Measurements from ENCODE around the gene PECR.
"Not testable (repeated sequence)": the region's sequence is repeated elsewhere in the genome, so short reads cannot be mapped to it uniquely, and the experiment has no call there.

PECR gene

DNA sequence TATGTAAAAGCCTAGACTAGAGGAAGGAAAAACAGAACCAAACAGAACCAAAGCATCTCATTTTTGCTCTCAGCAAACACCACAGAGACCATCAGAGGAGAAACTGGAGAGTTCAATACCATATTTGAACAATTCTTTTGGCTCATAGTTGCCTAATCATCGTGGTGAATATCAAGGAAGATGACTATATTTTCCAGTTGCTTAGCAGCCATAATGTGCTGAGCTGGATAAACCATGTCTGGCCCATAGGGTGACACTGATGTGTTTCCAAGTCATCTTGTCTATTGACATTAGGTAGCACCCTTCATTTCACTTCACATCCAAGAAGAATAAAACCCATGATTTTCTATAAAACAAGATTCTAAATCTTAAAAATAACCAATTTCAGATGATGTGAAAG, 21.6 kb upstream of the PECR start:
- peak; percentile 52 for DNase-seq

DNA sequence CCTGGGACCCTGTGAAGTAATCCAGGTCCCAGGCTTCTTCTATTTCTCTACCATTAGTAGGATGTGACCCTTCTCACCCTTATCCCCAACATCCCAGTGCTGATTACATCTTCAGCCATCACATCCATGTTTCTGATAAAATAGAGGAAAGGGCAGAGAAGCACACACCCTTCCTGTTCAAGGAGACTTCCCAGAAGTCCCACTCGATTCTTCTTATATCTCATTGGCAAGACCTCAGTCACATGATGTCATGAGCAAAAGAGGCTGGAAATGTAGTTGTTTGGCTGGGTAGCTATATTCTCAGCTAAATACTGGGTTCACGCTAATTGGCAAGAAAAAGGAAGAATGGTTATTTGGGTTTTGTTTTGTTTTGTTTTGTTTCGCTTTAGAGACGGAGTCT, 19.5 kb upstream of the PECR start:
- DNase-seq, result no peak

DNA sequence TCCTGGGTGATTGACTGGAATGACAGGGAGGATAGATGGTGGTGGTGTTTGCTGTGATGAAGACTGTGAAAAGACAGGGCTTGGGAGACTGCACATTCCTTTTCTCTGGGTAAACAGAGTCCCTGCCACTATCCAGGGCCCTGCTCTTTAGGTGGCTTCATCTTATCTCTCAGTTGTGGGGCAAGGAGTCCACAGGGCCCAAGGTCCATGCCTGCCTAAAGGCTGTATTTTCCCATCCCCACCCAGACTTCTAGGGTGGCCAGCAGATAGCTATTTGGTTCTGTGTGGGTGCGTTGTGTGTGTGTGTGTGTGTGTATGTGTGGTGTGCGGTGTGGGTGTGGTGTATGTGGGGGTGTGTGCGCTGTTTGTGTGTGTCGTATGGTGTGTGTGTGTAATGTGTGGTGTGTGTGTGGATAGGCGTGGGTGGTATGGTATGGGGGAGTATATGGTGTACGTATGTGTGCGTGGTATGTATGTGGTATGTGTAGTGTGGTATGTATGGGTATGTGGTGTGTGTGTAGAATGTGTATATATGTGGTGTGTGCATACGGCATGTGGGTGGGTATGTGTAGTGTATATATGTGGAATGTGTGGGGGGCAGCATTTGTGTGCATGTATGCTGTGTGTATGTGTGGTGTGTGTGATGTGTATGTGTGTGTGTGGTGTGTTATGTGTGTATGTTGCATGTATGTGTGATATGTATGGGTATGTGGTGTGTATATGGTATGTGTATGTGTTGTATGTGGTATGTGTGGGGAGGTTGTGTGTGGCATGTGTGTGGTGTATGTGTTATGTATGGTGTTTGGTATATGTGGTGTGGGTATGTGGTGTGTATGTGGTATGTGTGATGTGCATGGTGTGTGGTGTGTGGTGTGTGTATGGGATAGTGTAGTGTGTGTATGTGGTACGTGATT, 17.1 kb upstream of the PECR start:
- DNase-seq, result no peak

DNA sequence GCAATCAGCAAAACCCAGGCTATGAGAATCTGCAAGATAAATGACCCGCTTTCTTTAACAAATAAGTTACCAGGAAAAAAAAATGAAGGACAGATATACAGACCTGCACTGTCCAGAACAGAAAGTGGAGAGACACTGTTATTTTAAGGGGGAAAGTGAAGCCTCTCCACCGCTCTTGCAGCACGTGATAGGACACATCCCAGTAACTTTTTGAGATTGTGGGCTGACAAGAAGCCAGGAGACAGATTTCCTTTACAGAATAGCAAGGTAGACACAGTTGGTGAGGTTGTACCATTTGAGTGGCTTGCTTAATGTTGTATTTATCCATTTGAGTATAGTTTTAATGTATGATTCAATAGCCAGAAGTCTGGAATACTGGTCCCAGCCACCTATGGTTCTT, 13.1 kb upstream of the PECR start:
- DNase-seq, result no peak

DNA sequence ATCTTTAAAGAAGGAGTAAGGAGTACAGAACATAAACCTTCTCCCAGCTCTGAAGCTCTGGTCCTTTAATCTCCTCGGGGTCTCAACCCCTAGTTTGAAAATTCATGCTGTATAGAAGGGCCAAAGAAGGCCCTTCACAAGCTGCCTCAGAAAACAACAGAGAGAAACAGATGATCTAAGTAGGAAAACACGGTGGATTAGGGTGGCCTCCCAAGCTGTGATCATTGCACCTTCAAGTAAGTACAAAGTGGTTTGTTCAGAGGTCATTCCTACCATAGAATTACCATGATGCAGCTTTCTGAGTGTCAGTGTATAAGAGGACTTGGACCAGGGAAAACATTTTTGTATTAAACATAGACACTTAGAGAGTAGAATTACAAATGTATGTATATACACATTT, 11.0 kb upstream of the PECR start:
- no peak for DNase-seq

DNA sequence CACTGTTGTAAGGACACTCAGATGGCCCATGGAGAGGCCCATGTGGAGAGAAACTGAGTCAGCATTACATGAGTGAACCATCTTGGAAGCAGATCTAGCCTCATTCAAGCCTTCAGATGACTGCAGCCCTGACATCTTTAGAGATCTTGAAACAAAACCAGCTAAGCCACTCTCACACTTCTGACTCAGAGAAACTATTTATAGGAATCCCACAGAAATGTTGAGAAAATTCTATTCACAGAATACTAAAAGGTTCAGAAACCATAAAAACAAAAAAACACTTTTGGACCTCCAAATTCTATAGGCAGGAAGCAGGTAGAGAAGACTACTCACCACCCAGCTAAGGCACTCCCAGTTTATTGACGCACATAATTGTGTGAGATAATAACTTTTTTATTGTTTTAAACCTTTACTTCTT, 8.8 kb upstream of the PECR start:
- no peak for DNase-seq

DNA sequence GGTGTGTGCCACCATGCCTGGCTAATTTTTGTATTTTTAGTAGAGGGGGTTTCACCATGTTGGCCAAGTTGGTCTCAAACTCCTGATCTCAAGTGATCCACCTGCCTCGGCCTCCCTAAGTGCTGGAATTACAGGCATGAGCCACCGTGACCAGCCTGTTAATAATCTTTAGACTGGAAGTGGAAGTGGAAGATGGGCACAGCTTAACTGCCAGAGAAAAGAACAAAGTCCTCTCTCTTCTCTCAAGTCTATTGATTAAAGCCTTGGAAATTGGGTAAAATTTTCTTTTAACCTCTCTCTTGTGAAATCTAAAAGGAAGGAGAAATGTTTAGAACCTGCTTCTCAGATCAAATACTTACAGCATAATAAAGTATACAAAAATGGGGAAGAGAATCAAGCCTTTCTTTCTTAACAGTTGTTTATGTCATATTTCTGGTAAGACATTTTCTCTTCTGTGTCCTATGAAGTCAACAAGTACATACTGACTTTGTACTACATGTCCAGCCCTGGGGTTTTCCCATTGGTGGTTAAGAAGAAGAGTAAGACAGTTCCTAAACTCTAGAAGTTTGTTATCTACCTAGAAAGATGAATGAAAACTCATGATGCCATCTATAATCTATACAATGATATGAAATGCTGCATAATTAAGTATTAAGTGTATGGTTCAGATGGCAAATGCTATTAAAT, 4.7 kb upstream of the PECR start:
- no peak for DNase-seq

DNA sequence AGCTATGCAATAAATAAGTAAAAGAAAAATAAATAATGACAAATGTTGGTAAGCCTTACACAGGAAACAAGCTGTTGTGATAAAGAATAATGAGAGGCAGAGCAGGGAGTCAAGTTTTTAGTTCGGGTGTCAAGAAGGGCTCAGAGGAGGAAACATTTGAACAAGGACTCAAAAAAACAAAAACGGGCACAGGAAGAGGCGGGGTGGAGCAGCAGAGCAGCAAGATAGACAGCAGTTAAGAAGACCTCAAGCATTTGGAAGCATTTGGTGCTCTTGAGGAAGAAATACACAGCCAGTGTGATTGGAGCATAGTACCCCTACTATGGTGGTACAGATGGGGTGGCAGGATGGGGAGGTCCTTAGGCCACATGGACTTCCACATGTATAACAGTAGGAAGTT, 2.9 kb upstream of the PECR start:
- peak; percentile 68 for DNase-seq

DNA sequence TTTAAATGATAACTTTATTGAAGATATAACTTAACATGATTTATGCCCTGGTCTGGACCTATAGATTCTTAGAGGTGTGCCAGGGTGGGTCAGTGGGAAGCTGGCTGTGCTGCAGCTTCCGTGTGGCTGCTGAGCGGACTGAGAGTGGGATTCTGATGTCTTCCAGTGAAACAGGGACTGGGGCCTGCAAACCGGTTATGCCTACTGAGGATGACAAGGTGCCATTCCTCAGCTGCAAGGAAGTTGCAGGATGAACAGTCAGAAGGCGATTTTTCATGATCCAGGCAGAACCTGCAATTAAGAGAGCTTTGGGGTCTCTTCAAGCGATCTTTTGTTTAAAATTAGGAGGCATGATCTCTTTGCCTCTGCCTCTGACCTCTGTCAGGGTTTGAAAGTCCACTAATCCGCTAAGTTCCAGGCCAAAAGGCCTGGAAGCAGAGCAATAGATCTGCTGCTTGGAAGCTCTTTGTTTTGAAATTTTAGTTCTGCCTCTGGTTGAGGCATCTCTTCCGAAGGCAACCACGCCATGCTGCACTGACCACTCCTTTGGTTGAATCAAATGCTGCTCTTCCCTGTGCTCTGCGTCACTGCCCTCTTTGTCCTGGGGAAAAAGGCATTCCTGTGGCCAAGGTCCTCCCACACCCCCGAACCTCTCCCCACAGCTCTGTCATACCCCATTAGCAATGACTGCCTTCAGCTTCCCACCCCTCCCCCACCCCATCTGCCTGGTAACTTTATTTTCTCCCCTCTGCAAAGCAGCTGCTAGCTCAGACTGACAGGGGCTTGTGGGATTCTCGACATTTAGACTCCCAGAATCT, 2.1 kb upstream of the PECR start:
- DNase-seq, result no peak

DNA sequence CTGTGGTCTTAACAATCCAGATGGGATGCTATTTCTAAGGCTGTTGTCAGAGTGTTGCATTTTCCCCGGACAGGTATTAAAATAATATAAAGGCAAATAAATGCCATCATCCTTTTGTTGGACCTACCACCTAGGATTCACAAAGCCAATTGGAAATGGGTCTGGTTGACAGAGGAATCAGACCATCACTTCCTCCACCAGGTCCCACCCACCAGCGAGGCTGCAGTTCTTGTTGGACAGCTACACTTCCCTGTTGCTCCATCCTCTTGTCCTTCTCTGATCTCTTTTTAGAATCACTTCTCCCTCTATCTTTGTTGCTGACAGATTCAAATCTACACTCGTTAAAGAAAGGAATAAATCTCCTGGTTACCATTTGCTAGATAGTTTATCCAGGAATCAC, 1.2 kb upstream of the PECR start:
- peak; percentile 48 for DNase-seq

DNA sequence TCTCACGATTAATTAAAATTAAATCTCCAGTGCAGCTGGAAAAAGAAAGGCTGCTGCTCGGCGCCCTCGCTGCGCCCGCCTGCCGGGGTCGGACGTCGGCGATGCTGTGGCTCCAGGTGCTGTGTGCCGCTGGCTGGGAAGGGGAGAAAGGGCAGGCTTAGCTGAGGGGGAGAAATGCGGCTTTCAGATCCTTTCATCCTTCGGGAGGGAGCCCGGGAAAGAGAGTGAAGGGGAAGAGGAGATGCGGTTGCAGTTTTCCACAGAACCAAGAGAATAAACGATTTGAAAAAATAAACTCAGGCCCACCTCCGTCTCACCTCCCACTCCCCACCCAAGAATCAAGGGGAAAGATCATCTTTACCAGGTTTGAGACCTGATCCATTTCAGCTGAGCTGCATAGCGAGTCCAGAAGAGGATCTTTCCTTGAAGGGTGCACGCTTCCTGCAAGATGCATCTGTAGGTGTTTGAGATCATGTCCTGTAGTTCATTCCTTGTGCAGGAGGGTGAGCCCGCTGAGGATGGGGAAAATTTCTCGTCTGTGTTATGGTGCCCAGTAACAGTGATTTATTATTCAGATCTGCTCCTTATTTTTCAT, 605 bp upstream of the PECR start:
- DNase-seq, result no peak

DNA sequence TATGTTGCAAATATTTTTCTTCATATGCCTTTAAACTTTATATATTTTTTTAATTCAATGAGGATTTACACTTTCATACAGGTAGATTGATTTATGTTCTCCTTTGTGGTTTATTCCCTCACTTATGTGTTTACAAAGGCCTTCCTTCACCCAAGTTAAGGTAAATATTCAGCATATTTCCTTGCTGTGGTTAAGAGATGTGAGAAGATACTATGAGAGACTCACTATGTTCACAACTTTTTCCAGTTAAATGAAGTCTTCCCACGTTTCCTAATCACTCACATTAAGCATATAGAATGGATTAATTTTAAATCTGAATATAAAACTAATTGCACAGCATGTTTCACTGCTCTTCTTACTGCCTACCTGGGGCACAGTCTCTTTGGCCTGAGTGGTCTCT, 597 bp downstream of the PECR start:
- no peak for DNase-seq

DNA sequence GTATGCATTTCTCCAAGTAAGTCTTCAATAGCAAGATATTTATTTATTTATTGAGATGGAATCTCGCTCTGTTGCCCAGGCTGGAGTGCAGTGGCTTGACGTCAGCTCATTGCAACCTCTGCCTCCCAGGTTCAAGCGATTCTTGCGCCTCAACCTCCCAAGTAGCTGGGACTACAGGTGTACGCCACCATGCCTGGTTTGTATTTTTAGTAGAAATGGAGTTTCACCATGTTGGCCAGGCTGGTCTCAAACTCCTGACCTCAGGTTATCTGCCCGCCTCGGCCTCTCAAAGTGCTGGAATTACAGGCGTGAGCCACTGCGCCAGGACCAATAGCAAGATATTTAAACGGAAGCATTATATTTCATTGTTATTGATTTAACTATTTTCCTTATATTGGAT, 1.6 kb downstream of the PECR start:
- not testable (repeated sequence) for DNase-seq

DNA sequence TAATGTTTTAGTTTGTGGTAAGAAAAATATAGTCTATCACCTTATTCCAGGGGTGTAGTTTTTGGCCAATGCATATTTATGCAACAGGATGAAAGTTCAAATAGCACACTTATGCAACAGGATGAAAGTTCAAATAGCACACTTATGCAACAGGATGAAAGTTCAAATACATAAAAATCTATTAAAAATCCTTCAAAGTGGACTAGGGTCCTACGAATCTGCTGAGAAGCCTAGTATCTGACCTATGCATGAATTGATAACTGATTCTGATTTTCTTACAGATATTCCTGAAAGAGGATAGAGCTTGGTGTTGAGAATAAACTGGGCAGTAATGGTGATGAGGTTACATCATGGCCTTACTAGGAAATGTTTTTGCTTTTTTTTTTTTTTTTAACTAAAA, 2.8 kb downstream of the PECR start:
- no peak for DNase-seq

DNA sequence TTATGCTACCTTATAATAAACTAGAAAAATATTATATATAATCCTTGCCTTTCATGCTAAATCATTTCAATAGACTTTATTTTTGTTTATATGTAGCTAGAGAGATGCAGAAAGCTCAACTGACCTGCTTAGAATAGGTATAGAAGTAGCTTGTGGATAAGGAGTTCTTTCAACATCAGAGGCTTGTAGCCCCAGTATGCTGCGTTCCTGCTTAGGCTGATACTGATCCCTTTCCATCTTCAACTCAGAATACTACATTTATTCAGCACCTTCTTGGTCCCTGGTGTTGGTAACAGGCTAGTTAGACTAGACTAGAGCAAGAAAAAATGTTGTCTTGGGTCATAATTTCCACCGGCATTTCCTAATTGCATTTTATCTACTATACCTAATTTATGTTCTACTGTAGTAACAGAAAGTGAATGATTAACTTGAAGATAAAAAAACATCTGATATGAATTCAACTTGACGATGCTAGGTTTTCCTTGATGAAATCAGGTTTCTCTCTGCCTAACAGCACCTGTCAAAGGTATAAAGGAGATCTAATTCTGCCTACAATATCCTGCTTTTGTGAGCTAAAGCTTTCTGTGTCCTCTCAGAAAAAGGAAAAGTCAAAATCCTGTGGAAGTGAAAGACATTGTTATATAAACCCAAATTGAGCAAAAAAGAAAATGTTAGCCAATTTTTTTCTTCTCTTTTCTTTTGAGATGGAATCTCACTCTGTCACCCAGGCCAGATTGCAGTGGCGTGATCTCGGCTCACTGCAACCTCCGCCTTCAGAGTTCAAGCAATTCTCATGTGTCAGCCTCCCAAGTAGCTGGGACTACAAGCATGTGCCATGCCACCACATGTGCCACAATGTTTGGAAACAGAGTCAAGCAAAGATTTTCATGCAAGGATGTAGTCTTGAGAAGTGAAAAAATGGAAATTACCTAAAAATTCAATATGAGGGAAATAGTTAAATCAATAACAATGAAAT, 5.8 kb downstream of the PECR start:
- DNase-seq, result no peak

DNA sequence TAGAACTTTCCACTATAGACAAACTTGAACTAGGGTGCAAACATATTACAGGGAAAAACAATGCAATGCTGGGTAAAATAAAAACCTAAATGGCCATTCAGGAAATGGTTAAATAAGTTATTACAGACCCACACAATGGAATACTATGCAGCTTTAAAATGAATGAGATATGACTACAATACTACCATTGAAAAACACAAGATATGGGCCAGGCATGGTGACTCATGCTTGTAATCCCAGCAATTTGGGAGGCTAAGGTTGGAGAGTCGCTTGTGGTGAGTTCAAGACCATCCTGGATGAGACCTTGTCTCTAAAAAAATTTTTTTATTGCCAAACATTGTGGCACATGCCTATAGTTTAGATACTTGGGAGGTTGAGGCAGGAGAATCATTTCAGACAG, 6.8 kb downstream of the PECR start:
- DNase-seq, result no peak

DNA sequence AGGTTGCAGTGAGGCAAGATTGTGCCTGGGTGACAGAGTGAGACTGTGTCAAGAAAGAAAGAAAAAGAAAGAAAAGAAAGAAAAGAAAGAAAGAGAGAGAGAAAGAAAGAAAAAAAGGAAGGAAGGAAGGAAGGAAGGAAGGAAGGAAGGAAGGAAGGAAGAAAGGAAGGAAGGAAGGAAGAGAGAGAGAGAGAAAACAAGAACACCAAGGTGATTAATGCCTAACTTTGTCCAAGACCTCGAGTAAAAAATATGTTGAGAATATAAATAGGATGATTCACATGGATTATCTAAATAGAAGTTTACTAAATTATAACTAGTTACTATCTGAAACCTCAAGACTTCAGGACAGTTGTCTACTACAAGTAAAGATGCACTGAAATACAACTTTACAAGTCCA, 7.2 kb downstream of the PECR start:
- DNase-seq, result no peak

DNA sequence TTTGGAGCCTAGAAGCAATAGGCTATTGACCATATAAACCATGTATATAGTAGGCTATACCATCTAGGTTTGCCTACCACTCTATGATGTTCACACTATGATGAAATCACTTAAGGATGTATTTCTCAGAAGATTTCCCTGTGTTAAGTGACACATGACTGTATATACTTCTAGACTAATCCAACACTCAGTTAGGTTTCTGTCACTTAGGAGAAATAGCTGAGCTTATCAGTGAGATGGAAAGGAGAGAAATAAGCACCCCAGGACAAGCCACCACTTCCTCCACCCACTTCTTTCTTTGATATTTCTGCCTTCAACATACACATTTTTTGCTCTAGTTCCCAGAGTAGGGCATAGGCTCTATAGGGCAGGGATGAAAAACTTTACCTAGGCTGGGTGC, 7.8 kb downstream of the PECR start:
- DNase-seq, result no peak

DNA sequence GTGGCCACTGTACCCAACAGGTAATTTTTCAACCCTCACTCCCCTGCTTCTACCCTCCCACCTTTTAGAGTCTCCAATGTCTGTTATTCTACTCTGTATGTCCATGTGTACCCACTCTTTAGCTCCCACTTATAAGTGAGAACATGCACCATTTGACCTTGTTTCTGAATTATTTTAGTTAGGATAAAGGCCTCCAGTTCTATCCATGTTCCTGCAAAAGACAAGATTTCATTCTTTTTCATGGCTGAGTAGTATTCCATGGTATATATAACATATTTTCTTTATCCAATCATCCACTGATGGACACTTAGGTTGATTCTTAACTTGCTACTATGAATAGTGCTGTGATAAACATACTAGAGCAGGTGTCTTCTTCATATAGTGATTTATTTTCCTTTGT, 9.1 kb downstream of the PECR start:
- DNase-seq, result no peak

DNA sequence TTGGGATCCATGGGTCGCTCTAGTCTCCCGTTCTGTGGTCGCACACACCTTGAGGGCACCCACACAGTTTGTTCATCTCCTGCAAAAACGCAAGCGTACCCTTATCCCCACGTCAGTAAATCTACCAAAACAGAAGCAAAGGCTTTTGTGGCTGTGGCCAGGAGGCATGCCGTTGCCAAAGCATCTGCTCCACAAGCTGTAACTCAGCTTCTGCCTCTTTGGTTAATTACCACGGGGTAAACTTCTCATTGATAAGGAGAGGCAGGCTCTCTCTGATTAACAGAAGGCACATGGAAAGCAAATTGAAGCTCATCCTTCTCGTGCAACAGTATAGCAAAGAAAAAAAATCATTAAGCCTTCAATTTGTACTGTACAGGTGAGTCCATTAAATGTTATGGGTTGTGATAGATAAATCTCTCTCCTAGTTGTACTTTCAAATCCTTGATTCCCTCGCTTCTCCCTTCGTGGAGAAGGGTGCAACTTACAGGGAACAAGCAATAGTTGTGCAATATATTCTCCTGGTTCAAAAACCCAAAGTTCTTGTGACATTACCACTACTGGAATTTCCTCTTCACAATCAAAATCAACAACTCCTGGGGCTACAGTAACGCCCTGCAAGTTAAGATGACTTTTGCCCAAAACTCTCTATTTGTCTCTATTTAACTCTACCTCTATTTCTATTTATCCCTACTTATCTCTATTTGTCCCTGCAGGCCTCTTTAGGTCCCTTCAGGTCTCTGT, 10.3 kb downstream of the PECR start:
- peak; percentile 50 for DNase-seq

DNA sequence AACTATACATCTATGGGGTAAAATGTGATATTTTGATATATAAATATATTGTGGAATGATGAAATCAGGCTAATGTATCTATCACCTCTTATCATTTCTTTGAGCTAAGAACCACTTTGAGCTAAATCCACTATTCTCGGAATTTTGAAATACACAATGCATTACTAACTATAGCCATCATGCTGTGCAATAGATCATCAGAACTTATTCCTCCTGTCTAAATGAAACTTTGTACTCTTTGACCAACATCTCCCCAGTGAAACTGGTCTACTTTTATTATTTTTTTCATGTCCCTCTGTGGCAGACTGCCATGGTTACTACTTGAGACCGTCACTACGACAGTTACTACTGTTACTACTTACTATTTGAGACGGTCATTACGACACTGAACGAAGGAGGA, 11.4 kb downstream of the PECR start:
- no peak for DNase-seq
